ENCODE results near the gene FAM168B.

FAM168B gene

DNA sequence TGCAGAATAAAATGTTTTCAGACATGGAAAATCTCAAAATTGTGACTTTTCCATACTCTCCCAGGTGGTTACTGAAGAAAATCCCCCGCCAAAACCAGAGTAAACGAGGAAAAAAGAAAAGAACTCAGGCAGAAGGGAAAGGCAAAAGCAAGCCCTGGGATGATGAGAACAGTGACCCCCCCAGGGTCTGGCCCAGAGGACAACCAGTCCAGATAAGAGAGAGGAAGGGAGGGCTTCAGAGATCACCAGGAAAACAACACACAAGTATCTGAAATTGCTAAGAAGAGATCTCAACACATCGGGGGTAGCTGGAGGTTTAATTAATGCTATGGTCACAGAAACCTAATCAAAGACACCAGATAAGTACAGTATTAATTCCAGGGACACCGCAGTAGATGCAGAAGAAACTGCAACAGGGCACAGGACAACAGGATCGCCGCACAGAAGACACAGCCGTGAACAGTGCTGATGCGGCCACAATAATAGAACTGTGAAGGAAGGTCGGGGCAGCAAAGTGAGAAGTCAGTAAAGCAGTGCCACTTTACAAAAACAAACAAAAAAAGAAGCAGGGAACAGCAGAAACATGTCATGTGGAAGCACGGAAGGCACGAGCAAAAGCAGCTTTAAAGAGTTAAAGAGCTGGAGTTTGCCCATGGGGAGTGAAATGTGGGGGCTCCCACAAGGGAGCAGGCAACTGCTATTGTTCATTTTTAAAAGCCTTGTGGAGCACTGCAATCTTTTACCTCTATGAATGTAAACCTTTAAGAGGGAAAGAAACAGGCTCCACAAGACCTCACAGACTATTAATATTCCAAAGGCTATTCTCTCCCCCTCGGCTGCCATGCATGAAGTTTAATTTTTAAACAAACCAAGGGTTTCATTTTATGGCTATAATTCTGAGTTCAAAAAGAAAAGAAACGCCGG, 28.4 kb downstream of the FAM168B start:
- no peak overlapping the region for H3K4me3 ChIP-seq (replicated peaks in 1 of 2; ENCODE audit: low read depth in 2 of 2, low read length in 2 of 2)
- DNase-seq (ENCODE audit: low read depth in 2 of 2): no peak
- TF ChIP-seq, protein P1, sequence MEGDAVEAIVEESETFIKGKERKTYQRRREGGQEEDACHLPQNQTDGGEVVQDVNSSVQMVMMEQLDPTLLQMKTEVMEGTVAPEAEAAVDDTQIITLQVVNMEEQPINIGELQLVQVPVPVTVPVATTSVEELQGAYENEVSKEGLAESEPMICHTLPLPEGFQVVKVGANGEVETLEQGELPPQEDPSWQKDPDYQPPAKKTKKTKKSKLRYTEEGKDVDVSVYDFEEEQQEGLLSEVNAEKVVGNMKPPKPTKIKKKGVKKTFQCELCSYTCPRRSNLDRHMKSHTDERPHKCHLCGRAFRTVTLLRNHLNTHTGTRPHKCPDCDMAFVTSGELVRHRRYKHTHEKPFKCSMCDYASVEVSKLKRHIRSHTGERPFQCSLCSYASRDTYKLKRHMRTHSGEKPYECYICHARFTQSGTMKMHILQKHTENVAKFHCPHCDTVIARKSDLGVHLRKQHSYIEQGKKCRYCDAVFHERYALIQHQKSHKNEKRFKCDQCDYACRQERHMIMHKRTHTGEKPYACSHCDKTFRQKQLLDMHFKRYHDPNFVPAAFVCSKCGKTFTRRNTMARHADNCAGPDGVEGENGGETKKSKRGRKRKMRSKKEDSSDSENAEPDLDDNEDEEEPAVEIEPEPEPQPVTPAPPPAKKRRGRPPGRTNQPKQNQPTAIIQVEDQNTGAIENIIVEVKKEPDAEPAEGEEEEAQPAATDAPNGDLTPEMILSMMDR (IDR thresholded peaks at IDR 0.05; ENCODE audit: low read depth, low read length): no peak

DNA sequence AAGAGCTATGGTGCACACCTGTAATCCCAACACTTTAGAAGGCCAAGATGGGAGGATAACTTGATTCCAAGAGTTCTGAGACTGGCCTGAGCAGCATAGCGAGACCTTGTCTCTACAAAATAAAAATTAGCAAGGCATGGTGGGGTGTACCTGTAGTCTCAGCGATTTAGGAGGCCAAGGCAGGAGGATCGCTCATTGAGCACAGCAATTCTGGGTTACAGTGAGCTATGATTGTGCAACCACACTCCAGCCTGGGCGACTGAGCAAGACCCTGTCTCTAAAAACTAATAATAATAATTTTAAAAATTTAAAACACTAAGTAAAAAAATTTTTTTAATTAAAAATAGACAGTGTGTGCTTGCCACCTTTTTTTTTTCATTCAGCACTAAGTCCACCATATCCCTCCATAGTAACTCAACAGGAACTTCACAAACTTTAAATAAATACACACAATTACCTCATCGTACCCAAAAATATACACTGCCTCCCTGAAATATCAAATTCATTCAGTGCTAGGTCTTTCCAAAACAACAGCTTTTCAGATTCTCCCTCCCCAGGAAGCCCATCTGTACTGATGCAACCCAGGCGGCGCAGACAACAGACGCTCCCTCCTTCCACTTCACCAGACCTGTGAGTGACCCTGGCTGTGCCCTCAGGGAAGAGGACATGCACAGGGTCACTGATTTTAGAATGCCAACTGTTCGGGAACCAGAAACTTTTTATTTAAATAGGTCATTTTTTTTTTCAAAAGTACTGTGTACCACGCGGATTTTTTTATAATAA, 29.6 kb downstream of the FAM168B start:
- TF ChIP-seq, protein P1 (IDR thresholded peaks at IDR 0.05; ENCODE audit: low read depth, low read length): no peak
- DNase-seq (ENCODE audit: low read depth in 2 of 2): no peak
- H3K4me3 ChIP-seq (replicated peaks in 1 of 2; ENCODE audit: low read depth in 2 of 2, low read length in 2 of 2): no peak overlapping the region

DNA sequence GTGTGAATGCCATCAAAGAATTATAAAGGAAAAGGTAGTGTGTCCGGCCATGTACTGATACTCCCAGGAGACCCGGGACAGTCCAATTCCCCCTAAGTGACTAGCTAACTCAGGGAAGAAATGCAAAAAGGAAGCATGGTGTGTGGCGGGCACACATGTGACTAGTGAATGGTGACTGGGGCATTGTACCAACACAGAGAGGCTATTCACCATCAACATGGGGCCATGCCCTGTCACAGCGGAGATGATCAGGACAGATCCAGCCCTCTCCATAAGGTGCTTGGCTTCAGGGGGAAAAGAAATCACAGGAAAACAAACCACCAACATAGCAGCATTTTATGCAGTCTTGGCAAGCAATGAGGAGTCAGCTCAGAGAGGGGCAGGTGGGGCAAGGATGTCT, 34.3 kb downstream of the FAM168B start:
- no peak for DNase-seq (ENCODE audit: low read depth in 2 of 2)
- H3K4me3 ChIP-seq (replicated peaks in 1 of 2; ENCODE audit: low read depth in 2 of 2, low read length in 2 of 2): no peak overlapping the region
- TF ChIP-seq, protein P1 (IDR thresholded peaks at IDR 0.05; ENCODE audit: low read depth, low read length): no peak

DNA sequence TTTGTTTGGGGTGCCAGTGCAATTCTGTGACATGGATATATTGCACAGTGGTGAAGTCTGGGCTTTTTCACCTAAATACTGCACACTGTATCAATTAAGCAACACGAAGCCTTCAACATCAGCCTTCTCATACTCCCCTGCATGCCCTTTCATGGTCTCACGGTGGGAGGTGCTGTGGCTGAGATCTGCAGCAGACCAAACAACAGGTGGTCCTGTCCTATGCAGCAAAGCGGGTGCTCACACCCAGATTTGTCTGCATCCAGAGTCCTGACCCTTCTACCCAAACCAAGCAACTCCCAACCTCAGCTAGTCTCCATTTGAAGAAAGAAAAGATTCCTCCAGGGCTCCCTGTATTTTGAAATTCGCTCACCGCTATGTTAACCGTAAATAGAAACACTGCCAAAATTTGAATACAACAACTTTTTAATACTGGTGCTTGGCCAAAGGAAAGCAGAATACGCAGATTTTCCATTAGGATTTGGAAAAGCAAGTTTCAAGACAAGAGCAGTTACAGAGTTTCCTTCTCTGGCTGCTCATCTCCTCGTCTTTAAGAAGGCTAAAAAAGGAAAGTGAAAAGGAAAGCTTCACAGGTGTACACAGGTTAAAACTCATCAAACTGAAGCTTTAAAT, 34.9 kb downstream of the FAM168B start:
- no peak overlapping the region for H3K4me3 ChIP-seq (replicated peaks in 1 of 2; ENCODE audit: low read depth in 2 of 2, low read length in 2 of 2)
- DNase-seq (ENCODE audit: low read depth in 2 of 2): no peak
- TF ChIP-seq, protein P1 (IDR thresholded peaks at IDR 0.05; ENCODE audit: low read depth, low read length): no peak

DNA sequence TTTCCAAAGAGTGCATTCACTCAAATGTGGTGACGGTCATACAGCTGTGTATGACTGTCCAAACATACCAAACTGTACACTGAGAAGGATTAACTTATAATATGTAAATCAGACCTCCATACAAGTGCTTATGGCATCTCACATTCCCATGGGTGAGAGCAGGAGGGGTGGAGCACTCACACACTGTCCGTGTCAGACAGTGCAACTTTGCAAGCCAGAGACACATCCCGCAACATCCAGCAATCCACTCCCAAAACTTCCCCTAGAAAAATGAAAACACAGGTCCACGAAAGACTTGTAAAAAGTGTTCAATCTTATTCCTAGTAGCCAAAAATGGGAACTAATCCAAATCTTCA, 36.4 kb downstream of the FAM168B start:
- TF ChIP-seq, protein P1 (IDR thresholded peaks at IDR 0.05; ENCODE audit: low read depth, low read length): no peak
- DNase-seq (ENCODE audit: low read depth in 2 of 2): no peak
- H3K4me3 ChIP-seq (replicated peaks in 1 of 2; ENCODE audit: low read depth in 2 of 2, low read length in 2 of 2): no peak overlapping the region

DNA sequence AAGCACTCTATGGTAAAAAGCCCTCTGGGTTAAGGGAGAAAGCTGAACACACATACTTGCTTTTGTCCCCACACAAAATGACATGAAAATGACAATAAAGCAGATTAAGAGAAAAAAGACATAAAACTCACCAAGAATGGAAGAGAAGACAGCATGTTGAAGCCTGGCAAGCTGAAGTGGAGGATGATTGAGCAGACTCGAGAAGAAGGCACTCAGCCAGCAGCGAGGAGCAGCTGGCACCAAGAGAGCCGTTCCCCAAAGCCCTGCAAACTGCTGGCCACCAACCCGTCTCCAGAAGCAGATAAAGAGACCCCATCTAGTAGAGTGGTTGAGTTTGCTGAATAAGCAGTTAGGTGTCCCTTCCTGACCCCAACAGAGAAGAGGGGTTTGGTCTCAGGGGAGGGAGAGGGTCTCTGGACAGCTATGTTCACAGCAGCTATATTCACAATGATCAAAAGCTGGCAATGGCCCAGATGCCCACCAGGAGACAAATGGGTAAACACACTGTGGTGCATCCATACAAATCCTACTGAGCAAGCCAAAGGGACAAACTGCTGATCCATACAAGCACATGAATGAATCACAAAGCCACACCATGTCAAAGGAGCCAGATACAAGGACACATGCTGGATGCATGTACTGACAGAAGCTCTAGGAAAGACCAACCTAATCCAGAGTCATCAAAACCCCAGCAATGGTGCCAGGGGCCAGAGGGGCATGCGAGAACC, 36.9 kb downstream of the FAM168B start:
- H3K4me3 ChIP-seq (replicated peaks in 1 of 2; ENCODE audit: low read depth in 2 of 2, low read length in 2 of 2): no peak overlapping the region
- no peak for DNase-seq (ENCODE audit: low read depth in 2 of 2)
- TF ChIP-seq, protein P1 (IDR thresholded peaks at IDR 0.05; ENCODE audit: low read depth, low read length): no peak

Data from cardiac fibroblast (primary cell).